HEK293 (cell line): Measurements from ENCODE around the gene CCDC7.

ENCODE experiments used
- CTCF ChIA-PET: fragments of 350-600 bp; formaldehyde crosslinking; extraction: SDS; loops from one replicate; lab custom pipeline; 2021; ENCODE audit warnings: antibody characterized with exemption; lab: Yijun Ruan, JAX
- POLR2A ChIA-PET: fragments of 300-600 bp; formaldehyde crosslinking; extraction: SDS; loops from one replicate; lab custom pipeline; 2020; ENCODE audit warnings: antibody characterized with exemption, inconsistent platforms; lab: Yijun Ruan, JAX
- H3K27ac ChIP-seq: fragments of 200-500 bp; sonication (Bioruptor generic); 2 replicates; pipeline ENCODE4 v1.5.1; 2014; ENCODE audit warnings: low read depth, low read length, control low read depth, inconsistent platforms; ENCODE audit errors: extremely low read depth
- H3K36me3 ChIP-seq, 2 experiments: fragments of 200-500 bp in 1 of 2; sonication (Bioruptor generic) in 1 of 2; 1 replicate in 1 of 2; 2 replicates in 1 of 2; pipeline ENCODE4 v1.5.1; 2014 to 2017; ENCODE audit warnings: inconsistent platforms in 2 of 2, low read length in 2 of 2; ENCODE audit not compliant: control insufficient read depth in 2 of 2, insufficient read depth in 1 of 2
- H3K4me1 ChIP-seq: fragments of 200-500 bp; sonication (Bioruptor generic); 2 replicates; pipeline ENCODE4 v1.5.1; 2014; ENCODE audit warnings: mild to moderate bottlenecking, low read length, inconsistent platforms; ENCODE audit not compliant: control insufficient read depth, insufficient read depth
- H3K4me3 ChIP-seq: 2 replicates; pipeline ENCODE4 v1.5.1; 2011; ENCODE audit warnings: low read depth, mild to moderate bottlenecking, control low read depth, low read length, moderate library complexity
- H3K9me3 ChIP-seq: fragments of 200-500 bp; sonication (Bioruptor generic); 2 replicates; pipeline ENCODE4 v1.5.1; 2014; ENCODE audit warnings: low read depth, low read length, inconsistent platforms; ENCODE audit not compliant: control insufficient read depth, insufficient read depth
- KLF1 ChIP-seq: fragments of 450-650 bp; formaldehyde crosslinking; IDR thresholded peaks from 2 replicates; pipeline ENCODE4 v1.5.1; 2016; ENCODE audit warnings: missing biosample characterization, missing genetic modification characterization
- KLF7 ChIP-seq: fragments of 450-650 bp; formaldehyde crosslinking; IDR thresholded peaks from 2 replicates; pipeline ENCODE4 v1.5.1; 2016; ENCODE audit warnings: missing biosample characterization, missing genetic modification characterization, borderline replicate concordance
- OSR2 ChIP-seq: fragments of 450-650 bp; formaldehyde crosslinking; IDR thresholded peaks from 2 replicates; pipeline ENCODE4 v1.5.1; 2016; ENCODE audit warnings: missing biosample characterization, missing genetic modification characterization
- PRDM10 ChIP-seq: fragments of 450-650 bp; formaldehyde crosslinking; IDR thresholded peaks from 2 replicates; pipeline ENCODE4 v1.5.1; 2016; ENCODE audit warnings: missing biosample characterization, missing genetic modification characterization
- SETDB1 ChIP-seq: IDR thresholded peaks from one replicate; pipeline ENCODE4 v1.6.1; 2017; ENCODE audit warnings: mild to moderate bottlenecking, low read length, moderate library complexity, mixed read lengths; ENCODE audit not compliant: insufficient read length
- ZNF157 ChIP-seq: fragments of 450-650 bp; formaldehyde crosslinking; IDR thresholded peaks from 2 replicates; pipeline ENCODE4 v1.5.1; 2016; ENCODE audit warnings: missing biosample characterization, missing genetic modification characterization
- ZNF175 ChIP-seq: fragments of 450-650 bp; formaldehyde crosslinking; IDR thresholded peaks from 2 replicates; pipeline ENCODE4 v1.5.1; 2016; ENCODE audit warnings: missing biosample characterization, missing genetic modification characterization
- ZNF19 ChIP-seq: fragments of 450-650 bp; formaldehyde crosslinking; IDR thresholded peaks from 2 replicates; pipeline ENCODE4; 2016; ENCODE audit warnings: missing biosample characterization, missing genetic modification characterization, low read depth
- ZNF211 ChIP-seq: fragments of 450-650 bp; formaldehyde crosslinking; IDR thresholded peaks from 2 replicates; pipeline ENCODE4 v1.5.1; 2016; ENCODE audit warnings: low read depth, missing biosample characterization, missing genetic modification characterization
- ZNF24 ChIP-seq: fragments of 450-650 bp; formaldehyde crosslinking; IDR thresholded peaks from 2 replicates; pipeline ENCODE4 v1.5.1; 2016; ENCODE audit warnings: missing biosample characterization, missing genetic modification characterization
- ZNF488 ChIP-seq: fragments of 450-650 bp; formaldehyde crosslinking; IDR thresholded peaks from 2 replicates; pipeline ENCODE4 v1.5.1; 2016; ENCODE audit warnings: missing biosample characterization, missing genetic modification characterization
- ZNF544 ChIP-seq: fragments of 450-650 bp; formaldehyde crosslinking; IDR thresholded peaks from 2 replicates; pipeline ENCODE4 v1.5.0; 2017; ENCODE audit warnings: missing biosample characterization, missing genetic modification characterization
- ZNF585B ChIP-seq: fragments of 450-650 bp; formaldehyde crosslinking; IDR thresholded peaks from 2 replicates; pipeline ENCODE4 v1.5.1; 2016; ENCODE audit warnings: missing biosample characterization, missing genetic modification characterization
- ZNF645 ChIP-seq: fragments of 450-650 bp; formaldehyde crosslinking; IDR thresholded peaks from 2 replicates; pipeline ENCODE4; 2016; ENCODE audit warnings: missing biosample characterization, missing genetic modification characterization
- ZNF658 ChIP-seq: fragments of 450-650 bp; formaldehyde crosslinking; IDR thresholded peaks from 2 replicates; pipeline ENCODE4; 2016; ENCODE audit warnings: missing biosample characterization, missing genetic modification characterization
- ZNF837 ChIP-seq: fragments of 450-650 bp; formaldehyde crosslinking; IDR thresholded peaks from 2 replicates; pipeline ENCODE4 v1.5.1; 2016; ENCODE audit warnings: missing biosample characterization, missing genetic modification characterization
- ZSCAN16 ChIP-seq: fragments of 450-650 bp; formaldehyde crosslinking; IDR thresholded peaks from 2 replicates; pipeline ENCODE4 v1.5.1; 2016; ENCODE audit warnings: missing biosample characterization, missing genetic modification characterization
- ZSCAN30 ChIP-seq: fragments of 450-650 bp; IDR thresholded peaks from 2 replicates; pipeline ENCODE4 v1.5.1; 2018; ENCODE audit warnings: missing biosample characterization, mild to moderate bottlenecking, missing genetic modification characterization, moderate library complexity
- TF ChIP-seq, protein P1 (sequence below): fragments of 450-650 bp; formaldehyde crosslinking; IDR thresholded peaks from 2 replicates; pipeline ENCODE4 v1.5.1; 2016; ENCODE audit warnings: missing biosample characterization, missing genetic modification characterization

CCDC7 gene

DNA sequence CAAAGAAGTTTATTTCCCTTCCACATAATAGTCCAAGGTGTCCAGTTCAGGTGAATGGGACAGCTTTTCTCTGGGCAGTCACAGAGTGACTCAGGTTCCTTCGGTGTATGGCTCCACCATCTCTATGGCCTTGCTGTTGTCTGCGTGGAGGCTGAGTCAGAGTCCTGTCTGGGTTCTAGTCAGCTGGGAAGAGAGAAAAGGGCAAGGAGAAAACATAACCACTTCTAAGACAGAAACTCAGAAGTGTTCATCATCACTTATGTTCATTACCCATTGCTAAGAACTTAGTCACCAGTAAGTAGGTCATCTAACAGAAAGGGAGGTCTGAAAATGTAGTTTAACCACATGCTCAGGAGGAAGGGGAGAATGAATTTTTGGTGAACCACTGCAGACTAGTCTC lies 32.4 kb upstream of the CCDC7 start (continued):
- TF ChIP-seq OSR2 = no peak
- TF ChIP-seq ZSCAN30 = no peak

- no peak overlapping the region for H3K27ac ChIP-seq
- H3K4me1 ChIP-seq = no peaks in the 10 kb centered on the region; the same call in 1 of the 2 replicates
- TF ChIP-seq, protein P1, sequence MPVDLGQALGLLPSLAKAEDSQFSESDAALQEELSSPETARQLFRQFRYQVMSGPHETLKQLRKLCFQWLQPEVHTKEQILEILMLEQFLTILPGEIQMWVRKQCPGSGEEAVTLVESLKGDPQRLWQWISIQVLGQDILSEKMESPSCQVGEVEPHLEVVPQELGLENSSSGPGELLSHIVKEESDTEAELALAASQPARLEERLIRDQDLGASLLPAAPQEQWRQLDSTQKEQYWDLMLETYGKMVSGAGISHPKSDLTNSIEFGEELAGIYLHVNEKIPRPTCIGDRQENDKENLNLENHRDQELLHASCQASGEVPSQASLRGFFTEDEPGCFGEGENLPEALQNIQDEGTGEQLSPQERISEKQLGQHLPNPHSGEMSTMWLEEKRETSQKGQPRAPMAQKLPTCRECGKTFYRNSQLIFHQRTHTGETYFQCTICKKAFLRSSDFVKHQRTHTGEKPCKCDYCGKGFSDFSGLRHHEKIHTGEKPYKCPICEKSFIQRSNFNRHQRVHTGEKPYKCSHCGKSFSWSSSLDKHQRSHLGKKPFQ = no peak
- no peak for TF ChIP-seq ZSCAN16 (tag by site-specific recombination)
- TF ChIP-seq, all 188 proteins: peak for 0
- ChIA-PET POLR2A (interaction anchor here (0.7 kb wide), 1 partner anchor 399 kb away, joined by 5 read pairs; no protein-coding TSS in a partner anchor), CTCF (interaction anchor here (0.6 to 1.0 kb wide), 2 partner anchors 49 to 1950 kb away, joined by 3 read pairs; no protein-coding TSS in a partner anchor)
- Histone ChIP-seq H3K4me3 (no peak overlapping the region), H3K36me3 (no peaks in the 10 kb centered on the region), H3K9me3 (no peaks in the 10 kb centered on the region)
Measured at GRCh38 chr10:32415361-32415760, 30.6 kb upstream of the CCDC7 start.

GRCh38 chr10:32417911-32418547 lies 27.9 kb upstream of the CCDC7 start:
- no peaks in the 10 kb centered on the region for H3K9me3 ChIP-seq
- ChIA-PET POLR2A (no interaction called here), CTCF (interaction anchor here (0.6 kb wide), 1 partner anchor 385 kb away, joined by 4 read pairs; no protein-coding TSS in a partner anchor)
- TF ChIP-seq ZNF645 (tag by site-specific recombination) = no peak
- H3K4me1 ChIP-seq = no peaks in the 10 kb centered on the region
- no peak overlapping the region for H3K27ac ChIP-seq
- H3K4me3 ChIP-seq = no peak overlapping the region
- H3K36me3 ChIP-seq = no peaks in the 10 kb centered on the region

DNA sequence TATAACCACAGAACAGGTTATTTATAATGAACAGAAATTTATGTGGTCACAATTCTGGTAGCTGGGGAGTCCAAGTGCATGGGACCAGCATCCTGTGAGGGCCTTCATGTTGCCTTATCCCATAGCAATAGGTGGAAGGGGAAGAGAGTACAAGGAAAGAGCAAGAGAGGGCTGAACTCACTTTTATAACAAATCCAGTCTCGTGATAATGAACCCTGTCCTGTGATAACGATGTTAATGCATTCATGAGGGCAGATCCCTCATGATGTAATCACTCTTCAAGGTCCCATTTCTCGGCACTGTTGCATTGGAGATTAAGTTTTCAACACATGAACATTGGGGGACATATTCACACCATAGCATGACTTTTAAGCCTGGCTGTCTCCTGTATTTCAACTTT lies 27.4 kb upstream of the CCDC7 start:
- Histone ChIP-seq H3K27ac (no peak overlapping the region), H3K9me3 (no peaks in the 10 kb centered on the region), H3K4me1 (no peaks in the 10 kb centered on the region), H3K36me3 (no peaks in the 10 kb centered on the region), H3K4me3 (no peak overlapping the region)
- CTCF ChIA-PET = interaction anchor here (0.6 kb wide), 1 partner anchor 385 kb away, joined by 4 read pairs; no protein-coding TSS in a partner anchor
- POLR2A ChIA-PET = no interaction called here
- TF ChIP-seq ZNF645 (tag by site-specific recombination) (no peak), ZNF175 (no peak), KLF1 (tag by site-specific recombination) (no peak), ZNF658 (tag by site-specific recombination) (no peak), ZNF24 (tag by site-specific recombination) (no peak), ZNF544 (no peak), ZNF157 (tag by site-specific recombination) (no peak), KLF7 (tag by site-specific recombination) (no peak), ZNF211 (tag by site-specific recombination) (no peak), ZNF585B (no peak), SETDB1 (no peak), ZNF837 (no peak), ZNF19 (tag by site-specific recombination) (no peak), ZNF488 (tag by site-specific recombination) (no peak), PRDM10 (tag by site-specific recombination) (no peak)
- TF ChIP-seq, protein P1 = no peak
